SK-N-MC (cell line): Measurements from ENCODE around the gene PRDM5.
"Not testable (repeated sequence)": the region's sequence is repeated elsewhere in the genome, so short reads cannot be mapped to it uniquely, and the experiment has no call there.

Experiments
- DNase-seq: peaks from one replicate; pipeline ENCODE4 v3.0.0-alpha.2; 2011; ENCODE audit warnings: low read depth, low spot score
- H3K27ac ChIP-seq: fragments of 200-600 bp; sonication (generic); 2 replicates; pipeline ENCODE4 v1.5.1; 2016; ENCODE audit warnings: mixed run types
- H3K36me3 ChIP-seq: fragments of 200-600 bp; sonication (generic); 2 replicates; pipeline ENCODE4 v1.6.1; 2017; ENCODE audit warnings: antibody characterized with exemption, low read length, mixed read lengths; ENCODE audit not compliant: insufficient read depth
- H3K4me3 ChIP-seq: fragments of 200-600 bp; sonication (generic); 2 replicates; pipeline ENCODE4 v1.5.1; 2016
- H3K9ac ChIP-seq: fragments of 200-600 bp; sonication (generic); 2 replicates; pipeline ENCODE4 v1.8.0; 2017; ENCODE audit warnings: mixed run types, mixed read lengths; ENCODE audit not compliant: insufficient read length
- H3K9me3 ChIP-seq: fragments of 200-600 bp; sonication (generic); 2 replicates; pipeline ENCODE4 v1.6.1; 2017; ENCODE audit warnings: low read depth, mild to moderate bottlenecking, antibody characterized with exemption, low read length, moderate library complexity, mixed read lengths
- EZH2 ChIP-seq: fragments of 200-600 bp; sonication (generic); IDR thresholded peaks from one replicate; pipeline ENCODE4 v1.6.1; 2017; ENCODE audit warnings: antibody characterized with exemption
- FOXP2 ChIP-seq: optimal IDR thresholded peaks from 2 replicates; pipeline ENCODE3; 2011; ENCODE audit warnings: mild to moderate bottlenecking, moderate library complexity; ENCODE audit not compliant: insufficient read depth; ENCODE audit errors: extremely low read length, control extremely low read depth
- POLR2AphosphoS5 ChIP-seq: IDR thresholded peaks from 2 replicates; pipeline ENCODE4 v1.6.1; 2012; ENCODE audit warnings: mild to moderate bottlenecking, low read depth, low read length, borderline replicate concordance

Gene PRDM5

GRCh38 chr4:120658772-120659171 lies 263.8 kb downstream of the PRDM5 start:
- Histone ChIP-seq H3K27ac (no peak overlapping the region), H3K9ac (no peak overlapping the region), H3K4me3 (no peak overlapping the region), H3K9me3 (no peaks in the 10 kb centered on the region), H3K36me3 (no peaks in the 10 kb centered on the region)
- no peak for TF ChIP-seq FOXP2
- TF ChIP-seq EZH2 = no peak
- TF ChIP-seq POLR2AphosphoS5 = no peak
- DNase-seq = no peak

- no peak overlapping the region for H3K4me3 ChIP-seq
- no peaks in the 10 kb centered on the region for H3K36me3 ChIP-seq
- no peak overlapping the region for H3K27ac ChIP-seq
- no peak for TF ChIP-seq EZH2
- no peak for TF ChIP-seq POLR2AphosphoS5
- TF ChIP-seq FOXP2 = no peak
- no peaks in the 10 kb centered on the region for H3K9me3 ChIP-seq
- no peak for DNase-seq
- H3K9ac ChIP-seq = no peak overlapping the region
Measured at GRCh38 chr4:120653804-120654573, 268.5 kb downstream of the PRDM5 start.

GRCh38 chr4:120648336-120648735 lies 274.2 kb downstream of the PRDM5 start:
- H3K27ac ChIP-seq, H3K9me3 ChIP-seq, H3K9ac ChIP-seq, H3K36me3 ChIP-seq, H3K4me3 ChIP-seq, DNase-seq: not testable (repeated sequence)
